ENCODE results near the gene POMGNT2. TPM values are rescaled to one million over a fixed set of nuclear protein-coding genes. Genes with fewer than 3 reads are reported as not detected.
A peak's percentile ranks its signal among the peaks of the same experiment; 100 is the strongest.
"Not testable (repeated sequence)": the region's sequence is repeated elsewhere in the genome, so short reads cannot be mapped to it uniquely, and the experiment has no call there.

Gene POMGNT2
- total RNA-seq, 1 experiment from 2014 or later = 15.5 TPM

GRCh38 chr3:43073116-43073835, 32.6 kb downstream of the POMGNT2 start:
- Mint-ChIP-seq H3K27ac (ENCODE audit: unreplicated experiment) (no peak overlapping the region), H3K4me1 (ENCODE audit: low read depth, unreplicated experiment) (no peaks in the 10 kb centered on the region), H3K4me3 (ENCODE audit: low read depth, unreplicated experiment) (no peak overlapping the region), H3K27me3 (ENCODE audit: unreplicated experiment) (peaks cover 20% of the 10 kb centered on the region), H3K9me3 (ENCODE audit: low read depth, unreplicated experiment) (no peaks in the 10 kb centered on the region), H3K36me3 (ENCODE audit: insufficient read depth, unreplicated experiment) (no peaks in the 10 kb centered on the region)
- TF ChIP-seq CTCF (IDR thresholded peaks at IDR 0.05; ENCODE audit: unreplicated experiment) = no peak
- intact Hi-C loops (cut with micrococcal nuclease; ENCODE audit: unreplicated experiment) = no loop called here
- BruUV-seq (replicated peaks) = no TSS peak
- DNase-seq = no peak
- CTCF ChIA-PET = no interaction called here

DNA sequence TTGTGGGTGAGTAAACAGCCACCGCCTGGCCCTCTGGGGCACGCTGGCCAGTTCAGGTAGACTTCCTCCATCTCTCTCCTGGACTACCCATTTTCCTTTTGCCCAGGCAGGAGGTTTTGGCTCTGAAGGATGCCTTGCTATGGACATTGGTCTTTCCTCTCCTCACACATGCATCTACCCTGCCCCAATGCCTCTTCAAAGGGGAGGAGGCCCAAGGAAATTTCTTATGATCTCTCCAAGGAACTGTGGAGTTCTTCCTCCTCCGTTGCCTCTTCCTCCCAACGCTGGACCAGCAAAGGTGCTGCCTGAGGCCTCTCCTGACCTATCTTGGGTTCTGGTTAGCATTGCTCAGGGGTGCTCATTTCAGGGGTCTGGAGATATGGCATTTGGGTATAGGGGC, 33.5 kb downstream of the POMGNT2 start:
- no peaks in the 10 kb centered on the region for H3K9me3 Mint-ChIP-seq (ENCODE audit: low read depth, unreplicated experiment)

GRCh38 chr3:43071313-43071893, 34.5 kb downstream of the POMGNT2 start:
- Mint-ChIP-seq H3K27ac (ENCODE audit: unreplicated experiment) (no peak overlapping the region), H3K36me3 (ENCODE audit: insufficient read depth, unreplicated experiment) (no peaks in the 10 kb centered on the region), H3K4me1 (ENCODE audit: low read depth, unreplicated experiment) (no peaks in the 10 kb centered on the region), H3K4me3 (ENCODE audit: low read depth, unreplicated experiment) (no peak overlapping the region), H3K27me3 (ENCODE audit: unreplicated experiment) (peaks cover 20% of the 10 kb centered on the region), H3K9me3 (ENCODE audit: low read depth, unreplicated experiment) (no peaks in the 10 kb centered on the region)
- TF ChIP-seq CTCF (IDR thresholded peaks at IDR 0.05; ENCODE audit: unreplicated experiment) = peak; percentile 49
- CTCF ChIA-PET = no interaction called here
- no peak for DNase-seq
- intact Hi-C loops (cut with micrococcal nuclease; ENCODE audit: unreplicated experiment) = no loop called here
- BruUV-seq (replicated peaks) = no TSS peak

More for the DNA sequence above, 33.5 kb downstream of the POMGNT2 start:
- DNase-seq = no peak
- peaks cover 20% of the 10 kb centered on the region for H3K27me3 Mint-ChIP-seq (ENCODE audit: unreplicated experiment)
- CTCF ChIA-PET = no interaction called here
- no peak overlapping the region for H3K27ac Mint-ChIP-seq (ENCODE audit: unreplicated experiment)
- intact Hi-C loops (cut with micrococcal nuclease; ENCODE audit: unreplicated experiment) = no loop called here
- BruUV-seq (replicated peaks) = no TSS peak
- TF ChIP-seq CTCF (IDR thresholded peaks at IDR 0.05; ENCODE audit: unreplicated experiment) = no peak
- H3K4me1 Mint-ChIP-seq (ENCODE audit: low read depth, unreplicated experiment) = no peaks in the 10 kb centered on the region
- H3K4me3 Mint-ChIP-seq (ENCODE audit: low read depth, unreplicated experiment) = no peak overlapping the region
- no peaks in the 10 kb centered on the region for H3K36me3 Mint-ChIP-seq (ENCODE audit: insufficient read depth, unreplicated experiment)

DNA sequence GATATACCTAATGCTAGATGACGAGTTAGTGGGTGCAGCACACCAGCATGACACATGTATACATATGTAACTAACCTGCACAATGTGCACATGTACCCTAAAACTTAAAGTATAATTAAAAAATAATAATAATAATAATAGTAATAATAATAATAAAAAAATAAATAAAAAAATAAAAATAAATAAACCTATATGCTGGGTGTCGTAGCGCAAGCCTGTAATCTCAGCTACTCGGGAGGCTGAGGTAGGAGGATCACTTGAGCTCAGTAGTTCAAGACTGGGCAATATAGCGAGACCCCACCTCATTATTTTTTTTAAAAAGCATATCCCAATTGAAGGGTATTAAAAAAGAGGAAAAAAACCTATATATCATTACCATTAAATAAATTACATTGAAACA, 35.2 kb downstream of the POMGNT2 start:
- H3K27ac Mint-ChIP-seq (ENCODE audit: unreplicated experiment); DNase-seq; H3K9me3 Mint-ChIP-seq (ENCODE audit: low read depth, unreplicated experiment); H3K4me3 Mint-ChIP-seq (ENCODE audit: low read depth, unreplicated experiment); BruUV-seq (replicated peaks); intact Hi-C loops (cut with micrococcal nuclease; ENCODE audit: unreplicated experiment); H3K36me3 Mint-ChIP-seq (ENCODE audit: insufficient read depth, unreplicated experiment); H3K4me1 Mint-ChIP-seq (ENCODE audit: low read depth, unreplicated experiment); CTCF ChIA-PET: not testable (repeated sequence)
- peaks cover 20% of the 10 kb centered on the region for H3K27me3 Mint-ChIP-seq (ENCODE audit: unreplicated experiment)

- no peak for DNase-seq
- no peak for TF ChIP-seq CTCF (IDR thresholded peaks at IDR 0.05; ENCODE audit: unreplicated experiment)
- H3K4me1 Mint-ChIP-seq (ENCODE audit: low read depth, unreplicated experiment) = no peaks in the 10 kb centered on the region
- intact Hi-C loops (cut with micrococcal nuclease; ENCODE audit: unreplicated experiment) = no loop called here
- H3K9me3 Mint-ChIP-seq (ENCODE audit: low read depth, unreplicated experiment) = no peaks in the 10 kb centered on the region
- CTCF ChIA-PET = no interaction called here
- H3K27me3 Mint-ChIP-seq (ENCODE audit: unreplicated experiment) = peaks cover 12% of the 10 kb centered on the region
- BruUV-seq (replicated peaks) = no TSS peak
- H3K36me3 Mint-ChIP-seq (ENCODE audit: insufficient read depth, unreplicated experiment) = no peaks in the 10 kb centered on the region
- H3K27ac Mint-ChIP-seq (ENCODE audit: unreplicated experiment) = no peak overlapping the region
- no peak overlapping the region for H3K4me3 Mint-ChIP-seq (ENCODE audit: low read depth, unreplicated experiment)
These were observed 42.8 kb downstream of the POMGNT2 start for GRCh38 chr3:43063114-43063513.
